Measurements from ENCODE around the gene LAMA2. TPM values are rescaled to one million over a fixed set of nuclear protein-coding genes. Genes with fewer than 3 reads are reported as not detected.

LAMA2 gene
- total RNA-seq, 2 donors from 2014 or later: 0.28 to 0.40 TPM

DNA sequence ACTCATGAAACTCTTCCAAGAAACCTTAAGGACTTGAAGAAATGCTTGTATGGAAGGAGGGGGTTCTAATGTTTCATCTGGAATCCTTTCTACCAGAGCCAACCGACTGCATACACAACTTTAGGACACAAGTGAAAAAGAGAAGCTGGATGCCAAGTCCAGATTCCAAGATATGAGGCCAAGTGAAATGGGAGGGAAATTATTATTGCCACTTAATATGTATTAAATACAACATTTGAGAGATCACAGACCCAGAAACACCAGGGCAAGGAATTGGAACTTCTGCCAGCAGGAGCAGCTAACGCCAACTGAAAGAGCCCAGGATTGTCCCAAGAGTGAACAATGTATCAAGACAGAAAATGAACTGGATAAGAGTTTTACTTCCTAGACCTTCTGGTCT is 682.9 kb downstream of the LAMA2 start:
- Mint-ChIP-seq H3K36me3 (ENCODE audit: low read depth) (no peaks in the 10 kb centered on the region), H3K4me3 (no peak overlapping the region), H3K4me1 (no peaks in the 10 kb centered on the region), H3K27me3 (no peaks in the 10 kb centered on the region), H3K27ac (no peak overlapping the region), H3K9me3 (no peaks in the 10 kb centered on the region)
- no peak for ATAC-seq (replicated peaks)
